GM23248 (cell line): ENCODE results near the gene CDH4. TPM values are rescaled to one million over a fixed set of nuclear protein-coding genes. Genes with fewer than 3 reads are reported as not detected.

ENCODE experiments used
- DNase-seq: peaks from one replicate; pipeline ENCODE4 v3.0.0-alpha.2; 2015
- H2AFZ ChIP-seq: fragments of 200-600 bp; sonication (generic); 2 replicates; pipeline ENCODE4 v1.6.1; 2016; ENCODE audit warnings: antibody characterized with exemption
- H3F3A ChIP-seq: fragments of 200-600 bp; sonication (generic); 2 replicates; pipeline ENCODE4 v1.6.1; 2016; ENCODE audit warnings: mild to moderate bottlenecking, antibody characterized with exemption, mixed run types; ENCODE audit not compliant: insufficient read depth
- H3K27ac ChIP-seq: fragments of 200-600 bp; sonication (generic); 2 replicates; pipeline ENCODE4 v1.5.1; 2016; ENCODE audit warnings: mild to moderate bottlenecking
- H3K27me3 ChIP-seq: fragments of 200-600 bp; sonication (generic); replicated peaks from 2 replicates; pipeline ENCODE4 v1.6.1; 2016; ENCODE audit warnings: mild to moderate bottlenecking; ENCODE audit not compliant: insufficient read depth
- H3K36me3 ChIP-seq: fragments of 200-600 bp; sonication (generic); 2 replicates; pipeline ENCODE4 v1.6.1; 2016; ENCODE audit warnings: low read depth, mild to moderate bottlenecking
- H3K4me1 ChIP-seq: fragments of 200-600 bp; sonication (generic); 2 replicates; pipeline ENCODE4 v1.6.1; 2016; ENCODE audit warnings: mild to moderate bottlenecking; ENCODE audit not compliant: insufficient read depth
- H3K4me2 ChIP-seq: fragments of 200-600 bp; sonication (generic); one replicate; pipeline ENCODE4 v1.6.1; 2016; ENCODE audit warnings: mild to moderate bottlenecking; ENCODE audit not compliant: unreplicated experiment
- H3K4me3 ChIP-seq: fragments of 200-600 bp; sonication (generic); 2 replicates; pipeline ENCODE4 v1.5.1; 2016; ENCODE audit warnings: mild to moderate bottlenecking
- H3K79me2 ChIP-seq: fragments of 200-600 bp; sonication (generic); 2 replicates; pipeline ENCODE4 v1.6.1; 2016; ENCODE audit warnings: mild to moderate bottlenecking; ENCODE audit not compliant: insufficient read depth
- H3K9ac ChIP-seq: fragments of 200-600 bp; sonication (generic); 2 replicates; pipeline ENCODE4 v1.6.1; 2016; ENCODE audit warnings: mild to moderate bottlenecking
- H3K9me2 ChIP-seq: fragments of 200-600 bp; sonication (generic); 2 replicates; pipeline ENCODE4 v1.6.1; 2016; ENCODE audit warnings: mixed run types, mild to moderate bottlenecking, moderate library complexity; ENCODE audit not compliant: insufficient read depth
- H3K9me3 ChIP-seq: fragments of 200-600 bp; sonication (generic); one replicate; pipeline ENCODE4 v1.6.1; 2017; ENCODE audit warnings: low read depth
- H4K20me1 ChIP-seq: fragments of 200-600 bp; sonication (generic); 2 replicates; pipeline ENCODE4 v1.6.0; 2016; ENCODE audit not compliant: insufficient read depth
- EZH2 ChIP-seq: fragments of 200-600 bp; sonication (generic); IDR thresholded peaks from 2 replicates; pipeline ENCODE4 v1.6.1; 2018; ENCODE audit warnings: antibody characterized with exemption, mild to moderate bottlenecking; ENCODE audit not compliant: insufficient read depth, poor library complexity, severe bottlenecking
- EZH2phosphoT487 ChIP-seq: fragments of 200-600 bp; sonication (generic); IDR thresholded peaks from 2 replicates; pipeline ENCODE4 v1.6.1; 2018; ENCODE audit warnings: antibody characterized with exemption, moderate library complexity, mild to moderate bottlenecking, low read depth; ENCODE audit not compliant: insufficient read depth
- WGBS, 2 experiments: methylation state at CpG; one replicate each; pipeline ENCODE4 v1.1.6; 2015 to 2017; ENCODE audit warnings: low lambda C conversion rate in 2 of 2, low coverage in 1 of 2; ENCODE audit errors: missing lambda C conversion rate in 2 of 2; 5-methylcytosine and 5-hydroxymethylcytosine counted together
- in situ Hi-C: fragments of 300-500 bp; cut with MboI; formaldehyde crosslinking; loops from 2 replicates; pipeline ENCODE4 v1.15.0; 2020
- polyA plus RNA-seq: library from polyadenylated mRNA; unstranded; fragments of >200 nt; fragmentation: Nextera tagmentation; extraction: Ambion mirVana; gene quantifications from 2 replicates; pipeline ENCODE4 v1.2.1, GENCODE V29; 2016
- total RNA-seq: library from RNA; depleted of rRNA; stranded (reverse); fragments of >200 nt; shearing (Covaris generic); gene quantifications from 2 replicates; pipeline ENCODE4 v1.2.3, GENCODE V29; 2014

Gene CDH4
- total and polyA plus RNA-seq, 2 experiments from 2014 or later: 1.1 to 3.9 TPM

DNA sequence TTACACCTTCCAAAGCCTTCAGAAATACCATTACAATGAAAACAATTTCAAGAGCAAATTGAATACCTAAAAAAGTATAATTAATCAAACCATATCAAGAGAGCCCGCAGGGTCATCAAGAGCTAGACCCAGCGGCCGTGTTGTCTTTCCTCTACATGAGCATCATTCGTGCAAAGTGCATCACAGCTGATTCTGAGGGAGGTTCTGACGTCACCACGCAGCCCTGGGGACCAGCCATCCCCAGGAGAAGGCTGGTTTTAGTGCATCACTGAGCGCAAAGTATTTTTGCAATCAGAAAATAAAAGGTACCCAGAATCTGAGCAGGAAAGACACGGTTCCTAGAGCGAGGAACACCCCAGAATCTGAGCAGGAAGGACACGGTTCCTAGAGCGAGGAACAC is 371.4 kb downstream of the CDH4 start:
- DNase-seq: no peak
- Histone ChIP-seq H3F3A (no peaks in the 10 kb centered on the region), H3K36me3 (no peaks in the 10 kb centered on the region), H3K9ac (no peak overlapping the region), H3K9me3 (no peaks in the 10 kb centered on the region), H2AFZ (no peak overlapping the region), H3K4me2 (no peak overlapping the region), H3K79me2 (no peaks in the 10 kb centered on the region), H3K9me2 (no peaks in the 10 kb centered on the region), H4K20me1 (no peaks in the 10 kb centered on the region), H3K27ac (no peak overlapping the region), H3K4me3 (no peak overlapping the region), H3K27me3 (no peaks in the 10 kb centered on the region), H3K4me1 (no peaks in the 10 kb centered on the region)
- 31 to 47% methylated on average over 11 of the region's 11 CpGs for WGBS, 2 experiments
- in situ Hi-C loops: no loop called here
- TF ChIP-seq EZH2phosphoT487 (no peak), EZH2 (no peak)

DNA sequence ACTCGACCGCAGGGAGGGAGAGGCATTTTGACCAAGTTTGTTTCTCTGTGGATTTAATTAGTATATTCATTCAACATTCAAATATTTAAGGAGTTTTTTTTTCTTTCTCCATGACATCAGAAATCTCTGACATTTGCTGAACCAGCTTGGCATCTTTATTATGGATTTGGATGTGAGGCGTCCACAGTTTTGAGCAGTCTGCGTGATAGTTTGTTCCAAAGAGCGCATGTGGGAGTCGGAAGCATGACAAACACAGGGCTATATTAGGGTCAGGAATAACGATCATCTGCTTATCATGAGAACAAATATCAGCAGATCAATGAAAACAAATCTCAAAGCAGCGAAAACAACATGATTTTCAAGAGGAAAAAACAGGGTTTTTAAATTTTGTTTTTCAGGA is 373.2 kb downstream of the CDH4 start:
- no peak overlapping the region for H3K27ac ChIP-seq
- H3F3A ChIP-seq: no peaks in the 10 kb centered on the region
- H3K9ac ChIP-seq: no peak overlapping the region
- H3K9me2 ChIP-seq: no peaks in the 10 kb centered on the region
- no peak overlapping the region for H3K4me3 ChIP-seq
- no peaks in the 10 kb centered on the region for H3K4me1 ChIP-seq
- 53 to 59% methylated on average over 8 of the region's 8 CpGs for WGBS, 2 experiments
- no peaks in the 10 kb centered on the region for H3K79me2 ChIP-seq
- H3K36me3 ChIP-seq: no peaks in the 10 kb centered on the region
- no peak for DNase-seq
- no peak overlapping the region for H3K4me2 ChIP-seq
- no peaks in the 10 kb centered on the region for H3K9me3 ChIP-seq
- no peaks in the 10 kb centered on the region for H4K20me1 ChIP-seq
- TF ChIP-seq EZH2phosphoT487 (no peak), EZH2 (no peak)
- in situ Hi-C loops: no loop called here
- no peak overlapping the region for H2AFZ ChIP-seq
- H3K27me3 ChIP-seq: 0 out of 2 replicates have a peak, but pooled peaks cover 3% of the 10 kb centered on the region

DNA sequence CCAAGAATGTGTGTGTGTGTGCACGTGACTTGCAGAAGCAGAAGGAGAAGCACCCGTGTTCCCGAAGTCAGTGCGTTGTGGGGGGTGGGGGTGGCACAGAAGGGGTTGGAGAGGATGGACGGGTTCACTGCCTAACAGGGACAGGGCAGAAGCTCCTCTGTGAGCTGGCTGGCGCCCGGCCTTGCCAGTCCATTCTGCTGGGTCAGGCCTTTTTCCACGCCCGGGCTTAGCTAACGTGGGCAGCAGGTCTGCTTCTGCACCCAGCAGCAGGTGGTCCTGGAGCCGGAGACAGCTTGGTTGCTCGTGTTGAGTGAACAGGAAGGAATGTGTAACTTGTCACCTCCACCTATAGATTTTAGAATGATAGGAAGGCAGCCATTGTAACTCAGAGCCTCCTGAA is 374.4 kb downstream of the CDH4 start:
- H3K36me3 ChIP-seq: no peaks in the 10 kb centered on the region
- in situ Hi-C loops: no loop called here
- no peaks in the 10 kb centered on the region for H3K9me2 ChIP-seq
- TF ChIP-seq EZH2 (no peak), EZH2phosphoT487 (no peak)
- no peak overlapping the region for H3K27ac ChIP-seq
- H3K9ac ChIP-seq: no peak overlapping the region
- H3K79me2 ChIP-seq: no peaks in the 10 kb centered on the region
- H3K4me1 ChIP-seq: no peaks in the 10 kb centered on the region
- H2AFZ ChIP-seq: no peak overlapping the region
- no peak overlapping the region for H3K4me3 ChIP-seq
- no peak overlapping the region for H3K4me2 ChIP-seq
- DNase-seq: no peak
- H3F3A ChIP-seq: no peaks in the 10 kb centered on the region
- H4K20me1 ChIP-seq: no peaks in the 10 kb centered on the region
- H3K9me3 ChIP-seq: no peaks in the 10 kb centered on the region
- 45 to 51% methylated on average over 12 of the region's 12 CpGs for whole genome bisulfite sequencing, 2 experiments
- 0 out of 2 replicates have a peak, but pooled peaks cover 3% of the 10 kb centered on the region for H3K27me3 ChIP-seq

DNA sequence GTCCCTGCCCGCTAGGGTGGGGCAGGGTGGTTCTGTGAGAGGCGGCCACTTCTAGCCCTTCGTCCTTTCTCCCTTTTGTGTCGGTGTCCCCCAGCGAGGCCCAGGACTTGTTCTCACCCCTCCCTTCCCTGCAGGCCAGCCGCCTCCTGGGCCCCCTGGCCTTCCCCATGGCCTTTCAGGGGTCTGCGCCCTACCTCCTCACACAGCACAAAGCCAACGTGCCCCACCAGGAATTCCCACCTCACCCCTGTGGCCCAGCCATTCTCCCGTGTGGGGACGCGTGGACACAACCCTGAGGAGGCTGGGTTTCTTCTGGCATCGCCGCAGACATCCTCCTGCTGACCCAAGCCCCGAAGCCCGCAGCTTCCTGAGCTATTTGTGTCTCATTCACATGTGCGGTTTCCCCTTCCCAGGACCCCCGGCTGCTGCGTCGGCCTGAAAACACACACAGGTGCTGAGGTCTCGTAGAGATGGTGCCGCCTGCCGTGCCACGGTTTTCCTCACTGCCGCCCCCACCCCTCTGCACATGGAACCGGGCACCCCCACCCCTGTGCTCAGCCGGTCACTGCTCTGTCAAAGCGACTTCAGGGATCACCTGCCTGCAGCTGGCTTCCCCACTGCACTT is 375.8 kb downstream of the CDH4 start:
- H3K36me3 ChIP-seq: no peaks in the 10 kb centered on the region
- 42 to 46% methylated on average over 17 to 27 of the region's 27 CpGs for WGBS, 2 experiments
- no peaks in the 10 kb centered on the region for H3K79me2 ChIP-seq
- in situ Hi-C loops: no loop called here
- H3K4me1 ChIP-seq: no peaks in the 10 kb centered on the region
- H2AFZ ChIP-seq: no peak overlapping the region
- no peak overlapping the region for H3K4me3 ChIP-seq
- DNase-seq: no peak
- no peak overlapping the region for H3K9ac ChIP-seq
- H3K27ac ChIP-seq: no peak overlapping the region
- H3K9me3 ChIP-seq: no peaks in the 10 kb centered on the region
- no peaks in the 10 kb centered on the region for H3K9me2 ChIP-seq
- no peaks in the 10 kb centered on the region for H3F3A ChIP-seq
- no peak overlapping the region for H3K4me2 ChIP-seq
- TF ChIP-seq EZH2phosphoT487 (no peak), EZH2 (no peak)
- H4K20me1 ChIP-seq: no peaks in the 10 kb centered on the region
- H3K27me3 ChIP-seq: 0 out of 2 replicates have a peak, but pooled peaks cover 3% of the 10 kb centered on the region
